GM12878 (cell line): ENCODE results near the gene DGAT2.

ENCODE experiments used
- SREBF1 ChIP-seq: IDR thresholded peaks from 2 replicates; pipeline ENCODE4 v1.6.1; 2012; ENCODE audit warnings: mild to moderate bottlenecking, low read length
- YY1 ChIP-seq: IDR thresholded peaks from 2 replicates; pipeline ENCODE4 v1.6.1; 2011; ENCODE audit warnings: low read depth, mild to moderate bottlenecking, low read length

DNA sequence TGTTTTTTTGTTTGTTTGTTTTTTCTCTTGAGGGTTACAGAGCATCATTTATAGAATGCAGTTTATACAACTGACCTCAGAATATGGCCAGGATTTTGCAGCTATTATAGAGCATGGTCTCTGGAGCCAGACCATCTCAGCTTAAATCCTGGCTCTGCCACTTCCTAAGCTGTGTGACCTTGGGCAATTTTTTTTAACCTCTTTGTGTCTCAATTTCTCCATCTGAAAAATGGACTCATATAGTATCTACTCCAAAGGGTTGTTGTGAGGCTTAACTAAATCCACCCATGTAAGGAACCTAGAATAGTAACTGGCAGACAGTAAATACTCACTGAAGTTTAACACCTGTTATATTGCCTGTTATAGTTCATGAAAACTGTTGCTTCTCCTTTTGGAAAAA is 8.3 kb upstream of the DGAT2 start:
- TF ChIP-seq SREBF1 = no peak
- TF ChIP-seq YY1 = no peak
